Activated gamma-delta T cell (primary cell): ENCODE data around the gene RAB11FIP4.
"Not testable (repeated sequence)": the region's sequence is repeated elsewhere in the genome, so short reads cannot be mapped to it uniquely, and the experiment has no call there.

Source experiments
- DNase-seq: peaks from one replicate; lab custom pipeline; 2025; lab: John Stamatoyannopoulos, UW

Gene RAB11FIP4

DNA sequence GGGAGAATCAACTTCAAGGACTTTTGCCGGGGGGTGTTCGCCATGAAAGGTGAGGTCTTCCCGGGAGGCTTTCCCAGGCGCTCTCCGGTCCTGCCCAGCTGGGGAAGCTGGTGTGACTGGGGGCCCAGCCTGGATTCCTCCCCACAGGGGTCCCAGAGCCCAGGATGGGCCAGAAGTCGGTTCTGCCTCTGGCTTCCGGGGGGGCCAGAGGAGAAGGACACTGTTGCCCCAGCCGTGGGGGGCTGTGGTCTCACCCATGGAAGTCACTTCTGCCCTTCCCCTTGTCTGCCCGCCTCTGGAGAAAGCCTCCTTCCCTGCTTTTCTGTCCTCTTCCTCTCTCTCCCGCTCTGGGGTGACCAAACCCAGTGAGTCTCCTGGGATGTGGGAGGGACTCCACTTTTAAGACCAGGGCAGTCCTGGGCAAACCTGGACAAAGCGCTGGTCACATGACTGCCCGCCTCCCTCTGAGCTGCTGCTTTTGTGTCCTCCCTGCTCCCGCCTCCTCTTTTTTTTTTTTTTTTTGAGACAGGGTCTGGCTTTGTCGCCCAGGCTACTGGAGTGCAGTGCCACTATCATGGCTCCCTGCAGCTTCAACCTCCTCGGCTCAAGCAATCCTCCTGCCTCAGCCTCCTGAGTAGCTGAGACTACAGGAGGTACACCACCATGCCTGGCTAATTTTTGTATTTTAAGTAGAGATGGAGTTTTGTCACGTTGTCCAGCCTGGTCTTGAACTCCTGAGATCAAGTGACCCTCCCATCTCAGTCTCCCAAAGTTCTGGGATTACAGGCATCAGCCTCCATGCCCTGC lies 40.6 kb downstream of the RAB11FIP4 start:
- DNase-seq, result no peak

DNA sequence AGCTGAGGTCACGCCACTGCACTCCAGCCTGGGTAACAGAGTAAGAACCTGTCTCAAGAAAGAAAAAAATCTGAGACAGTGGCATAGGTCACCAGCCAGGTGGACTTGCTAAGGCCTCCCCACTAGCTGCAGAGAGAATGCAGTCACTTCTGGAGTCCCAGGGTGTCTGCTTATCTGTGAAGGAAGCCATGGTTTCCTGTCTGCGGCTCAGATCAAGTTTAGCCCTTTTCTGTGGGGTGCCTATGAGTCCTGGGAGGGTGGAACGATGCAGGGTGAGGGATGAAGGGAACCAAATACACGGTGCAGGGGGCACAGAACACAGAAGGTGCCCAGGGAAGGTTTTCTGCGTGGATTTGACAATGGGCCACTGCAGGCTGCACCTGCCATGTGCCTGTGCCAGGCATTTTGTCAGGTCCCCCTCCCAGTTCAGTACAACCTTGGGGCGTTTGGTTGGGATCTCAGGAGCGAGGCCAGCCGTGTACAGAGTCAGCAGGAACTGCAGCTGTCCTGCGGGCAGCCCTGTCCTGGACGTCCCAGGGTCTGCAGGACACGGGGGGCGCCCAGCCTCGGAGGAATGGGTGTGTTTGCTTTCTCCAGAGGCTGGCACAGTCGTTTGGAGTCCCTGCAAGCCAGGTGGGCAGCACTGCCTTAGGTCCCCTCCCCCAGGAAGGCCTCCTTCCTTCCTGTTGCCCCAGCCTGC lies 41.8 kb downstream of the RAB11FIP4 start:
- no peak for DNase-seq

DNA sequence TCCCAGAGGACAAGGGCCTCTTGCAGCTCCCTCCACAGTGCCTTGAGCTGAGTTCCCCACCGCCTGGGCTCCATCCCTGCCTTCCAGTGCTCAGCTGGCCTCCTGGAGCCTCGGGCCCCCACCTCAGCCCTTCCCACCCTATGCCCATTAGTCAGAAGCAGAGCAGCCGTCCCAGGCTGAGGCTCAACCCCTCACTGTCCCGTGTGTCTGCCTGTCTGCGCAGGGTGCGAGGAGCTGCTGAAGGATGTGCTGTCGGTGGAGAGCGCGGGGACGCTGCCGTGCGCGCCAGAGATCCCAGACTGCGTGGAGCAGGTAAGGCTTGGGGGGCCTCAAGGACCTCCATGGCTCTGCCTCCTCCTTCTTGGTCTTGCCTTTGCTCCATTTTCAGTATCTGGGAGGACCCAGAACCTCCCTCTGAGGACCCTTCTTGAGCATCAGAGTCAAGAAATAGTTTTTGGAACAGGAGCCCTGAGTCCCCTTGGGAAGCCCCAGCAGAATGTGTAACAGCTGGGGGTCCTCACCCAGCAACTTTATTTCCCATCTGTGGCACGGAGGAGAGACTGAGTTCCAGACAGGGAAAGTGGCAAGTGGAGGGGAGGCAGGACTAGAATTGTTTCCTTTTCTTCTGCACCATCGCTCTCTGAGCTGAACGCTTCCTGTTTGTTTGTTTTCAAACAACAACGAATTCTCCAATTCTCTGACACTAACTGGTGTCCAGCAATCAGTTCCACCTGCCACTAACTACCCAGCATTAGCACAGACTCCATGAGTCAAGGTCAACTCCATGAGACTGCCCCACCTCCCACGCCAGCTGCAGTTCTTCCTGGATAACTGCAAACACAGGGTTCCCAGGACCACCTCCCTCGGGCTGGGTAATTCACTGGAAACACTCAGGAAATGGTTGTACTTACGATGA lies 42.6 kb downstream of the RAB11FIP4 start:
- DNase-seq, result no peak

DNA sequence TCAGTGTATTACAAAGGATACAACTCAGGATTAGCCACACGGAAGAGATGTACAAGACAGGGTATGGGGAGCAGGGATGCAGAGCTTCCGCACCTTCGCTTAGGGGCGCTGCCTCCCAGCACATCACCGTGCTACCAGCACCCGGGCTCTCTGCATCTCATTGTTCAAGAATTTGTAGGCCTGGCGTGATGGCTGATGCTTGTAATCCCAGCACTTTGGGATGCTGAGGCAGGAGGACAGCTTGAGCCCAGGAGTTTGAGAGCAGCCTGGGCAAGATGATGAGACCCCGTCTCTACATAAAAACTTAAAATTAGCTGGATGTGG lies 43.2 kb downstream of the RAB11FIP4 start:
- DNase-seq, result no peak

DNA sequence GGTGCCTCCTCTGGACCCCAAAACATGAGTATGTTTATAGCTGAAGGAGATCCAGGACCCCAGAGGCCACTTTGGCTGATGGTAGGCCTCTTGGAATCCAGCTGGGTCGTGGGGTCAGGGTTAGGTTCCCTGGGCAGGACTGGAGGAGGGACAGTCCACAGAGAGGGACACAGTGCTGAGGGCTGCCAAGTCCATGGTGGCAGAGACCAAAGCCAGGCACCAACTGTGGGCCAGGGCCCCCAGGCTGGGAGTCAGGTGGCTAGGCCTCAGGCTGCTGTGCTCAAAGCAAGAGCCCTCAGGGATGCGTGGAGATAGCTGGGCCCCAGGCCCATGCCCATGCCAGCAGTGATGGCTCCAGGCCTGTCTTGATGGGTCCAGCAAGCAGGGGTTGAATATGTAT lies 44.1 kb downstream of the RAB11FIP4 start:
- DNase-seq, result no peak

DNA sequence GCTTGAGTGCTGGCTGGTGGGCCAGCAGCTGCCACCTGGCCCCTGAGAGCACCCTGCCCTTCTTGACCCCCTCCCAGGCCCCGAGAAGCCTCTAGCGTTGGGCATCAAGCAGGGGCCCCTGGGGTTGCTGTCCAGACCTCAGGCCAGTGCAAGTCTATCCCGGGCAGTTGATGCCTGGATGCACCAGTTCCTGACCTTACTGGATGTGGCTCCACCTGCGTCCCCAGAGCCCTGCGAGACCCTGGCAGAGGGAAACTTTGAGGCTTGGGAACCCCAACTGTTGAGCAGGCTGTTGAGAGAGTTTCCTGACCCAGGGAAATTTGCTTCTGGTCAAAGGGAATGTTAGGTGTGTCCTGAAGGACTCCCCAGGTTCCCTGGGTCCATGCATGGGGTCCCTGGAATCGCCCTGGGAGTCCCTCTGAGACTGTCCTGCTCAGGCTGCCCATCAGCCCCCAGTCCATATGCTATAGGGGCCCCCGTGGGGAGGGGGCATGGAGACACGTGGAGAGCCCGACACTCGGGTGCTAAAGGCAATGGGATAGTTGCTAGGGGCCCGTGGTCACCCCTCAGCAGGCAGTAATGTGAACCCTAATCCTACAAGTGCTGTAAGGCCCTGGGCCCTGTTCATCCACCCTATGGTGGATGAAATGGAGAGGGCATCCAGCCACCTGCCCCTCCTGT lies 46.4 kb downstream of the RAB11FIP4 start:
- DNase-seq, result no peak

DNA sequence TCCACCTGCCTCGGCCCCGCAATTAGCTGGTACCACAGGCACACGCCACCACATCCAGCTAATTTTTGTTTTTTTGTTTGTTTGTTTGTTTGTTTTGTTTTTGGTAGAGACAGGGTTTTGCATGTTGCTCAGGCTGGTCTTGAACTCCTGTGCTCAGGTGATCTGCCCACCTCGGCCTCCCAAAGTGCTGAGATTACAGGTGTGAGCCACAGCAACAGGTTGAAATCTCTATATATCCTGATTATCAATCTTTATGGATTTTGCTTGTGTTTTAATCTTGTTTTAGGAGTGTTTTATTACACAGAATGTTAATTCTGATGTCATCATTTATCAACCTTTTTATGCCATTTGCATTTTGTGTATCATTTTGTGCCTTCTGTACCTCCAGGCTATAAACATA lies 48.2 kb downstream of the RAB11FIP4 start:
- no peak for DNase-seq

DNA sequence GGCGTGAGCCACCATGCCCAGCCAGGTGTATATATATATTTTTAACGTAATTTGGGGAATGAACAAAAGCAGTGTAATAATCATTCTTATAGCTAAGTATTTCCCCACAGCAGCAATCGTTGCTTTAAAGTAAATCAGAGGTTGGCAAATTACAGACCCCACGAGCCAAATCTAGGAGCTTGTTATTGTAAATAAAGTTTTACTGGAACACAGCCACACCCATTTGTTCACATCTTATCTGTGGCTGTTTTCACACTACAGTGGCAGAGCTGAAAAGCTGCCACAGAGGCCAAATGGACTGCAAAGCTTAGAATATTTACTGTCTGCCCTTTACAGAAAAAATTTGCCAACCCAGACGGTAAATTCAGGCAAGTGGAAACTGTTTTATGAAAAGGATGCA lies 50.8 kb downstream of the RAB11FIP4 start:
- DNase-seq, result no peak

DNA sequence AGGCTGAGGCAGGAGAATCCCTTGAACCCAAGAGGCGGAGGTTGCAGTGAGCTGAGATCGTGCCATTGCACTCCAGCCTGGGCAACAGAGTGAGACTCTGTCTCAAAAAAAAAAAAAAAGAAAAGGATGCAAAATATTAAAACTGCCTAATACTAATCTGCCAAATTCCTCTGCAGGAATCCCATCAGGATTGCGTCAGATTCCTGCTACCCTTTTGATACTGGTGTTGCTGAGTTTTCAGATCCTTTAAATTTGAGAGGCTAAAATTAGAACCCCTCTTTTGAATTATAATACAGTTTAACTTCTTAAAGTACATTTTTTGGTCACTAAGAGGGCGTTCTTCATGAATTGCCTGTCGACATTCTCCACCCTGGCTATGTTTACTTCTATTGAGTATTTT lies 51.4 kb downstream of the RAB11FIP4 start:
- not testable (repeated sequence) for DNase-seq

DNA sequence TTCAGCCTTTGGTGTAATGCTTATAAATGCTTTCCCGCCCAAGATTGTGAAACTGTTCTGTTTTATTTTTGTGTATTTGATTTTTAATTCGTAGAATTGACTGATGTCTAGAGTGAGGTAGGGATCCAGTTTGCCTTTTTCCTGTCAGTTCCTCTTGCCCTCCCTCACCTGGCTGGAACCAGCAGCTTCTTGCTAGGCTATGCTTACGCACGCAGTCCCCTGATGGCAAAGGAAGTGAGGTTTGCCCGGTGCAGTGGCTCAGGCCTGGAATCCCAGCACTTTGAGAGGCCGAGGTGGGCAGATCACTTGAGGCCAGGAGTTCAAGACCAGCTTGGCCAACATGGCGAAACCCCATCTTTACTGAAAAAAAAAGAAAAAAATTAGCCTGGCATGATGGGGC lies 51.9 kb downstream of the RAB11FIP4 start:
- DNase-seq, result no peak

DNA sequence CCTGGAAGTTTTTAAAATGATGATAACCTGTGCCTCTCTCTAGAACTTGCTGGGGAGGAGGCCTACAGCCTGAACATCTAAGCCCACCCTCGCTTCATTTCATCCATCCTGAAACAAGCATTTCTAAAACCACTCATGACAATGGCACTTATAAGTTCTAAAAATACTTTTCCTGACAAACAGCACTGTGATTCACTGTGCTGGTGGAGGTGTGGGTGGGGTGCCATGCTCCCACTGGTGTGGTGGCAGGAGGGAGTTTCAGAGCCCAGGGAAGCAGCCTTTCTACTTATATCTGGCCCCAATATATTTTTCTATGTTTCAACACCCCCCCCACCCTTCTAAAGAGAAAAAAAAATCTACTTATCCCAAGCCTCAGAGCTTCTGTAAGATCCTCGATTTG lies 52.6 kb downstream of the RAB11FIP4 start:
- no peak for DNase-seq

DNA sequence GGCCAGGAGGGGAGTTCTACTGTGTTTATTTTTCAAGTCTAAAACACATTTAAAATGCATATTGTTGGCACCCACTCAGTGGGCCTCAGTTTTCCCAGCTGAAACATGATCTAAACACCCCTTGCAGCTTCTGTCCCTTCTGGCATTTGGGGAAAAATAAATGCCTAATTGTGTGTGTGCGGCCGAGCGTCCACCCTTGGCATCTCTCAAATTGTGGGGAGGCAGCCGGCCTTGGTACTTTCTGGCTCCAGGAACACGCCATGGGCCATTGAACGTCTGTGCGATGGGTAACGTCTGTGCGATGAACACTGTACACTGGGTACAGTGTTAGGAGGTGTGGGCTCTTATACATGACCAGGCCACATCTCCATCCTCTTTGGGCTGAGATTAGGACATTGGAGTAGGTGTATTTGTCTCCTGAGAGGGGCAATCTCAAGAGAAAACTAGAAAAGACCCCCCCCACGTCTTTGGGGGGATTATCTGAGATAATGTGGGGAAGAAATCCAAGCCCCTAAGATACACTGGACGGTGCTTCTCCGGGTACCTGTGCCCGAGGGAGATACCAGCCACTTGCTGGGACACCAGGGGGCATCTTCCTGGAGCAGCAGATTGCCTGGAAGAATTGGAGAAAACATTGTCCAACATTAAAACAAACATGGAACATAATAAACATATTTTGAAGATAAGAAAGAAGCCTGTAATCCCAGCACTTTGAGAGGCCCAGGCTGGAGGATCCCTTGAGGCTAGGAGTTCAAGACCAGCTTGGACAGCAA lies 54.9 kb downstream of the RAB11FIP4 start:
- DNase-seq, result no peak

DNA sequence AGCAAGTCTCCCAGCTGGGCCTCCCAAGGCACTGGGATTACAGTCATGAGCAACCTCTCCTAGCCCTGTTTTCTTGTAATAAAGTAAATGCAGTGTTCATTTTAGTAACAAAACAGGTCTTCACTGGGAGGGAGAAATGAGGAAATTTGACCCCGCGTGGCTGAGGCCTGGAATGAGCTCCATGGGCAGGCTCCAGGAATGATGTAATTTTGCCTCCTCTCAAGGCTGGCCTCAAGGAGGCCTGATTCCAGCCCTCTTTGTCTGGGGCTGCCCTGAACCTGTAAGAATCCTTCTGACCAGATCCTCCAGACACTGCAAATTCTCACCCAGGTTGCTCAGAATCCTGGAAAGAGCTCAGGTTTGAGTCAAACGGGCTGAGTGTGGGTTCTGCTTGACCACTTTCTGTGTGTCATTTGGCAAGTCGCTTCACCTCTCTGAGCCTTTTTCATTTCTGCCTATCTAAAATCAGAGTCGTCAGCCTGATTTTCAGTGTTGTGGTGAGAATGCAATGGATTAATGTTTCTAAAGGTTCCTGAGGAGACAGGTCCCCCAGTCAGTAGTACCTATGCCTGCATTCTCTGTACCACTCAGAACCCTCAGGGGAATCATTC lies 57.1 kb downstream of the RAB11FIP4 start:
- DNase-seq, result no peak

DNA sequence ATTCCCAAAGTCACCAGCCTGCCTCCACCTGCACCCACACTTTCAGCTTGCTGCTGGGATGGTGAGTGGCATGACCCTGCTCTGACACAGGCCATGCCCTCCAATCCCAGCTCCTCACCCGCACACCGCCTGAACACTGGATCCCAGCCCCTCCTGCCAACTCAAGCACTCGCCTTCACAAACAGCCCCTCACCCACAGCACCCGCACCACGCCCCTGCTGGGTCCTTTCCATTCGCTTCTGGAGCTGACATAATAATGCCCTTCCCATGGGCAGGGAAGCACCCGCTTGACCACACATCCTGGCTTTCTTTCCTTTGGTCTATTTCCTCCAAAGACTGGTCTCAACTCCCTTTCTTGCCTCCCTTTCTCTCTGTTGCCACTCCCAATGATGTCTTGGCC lies 57.6 kb downstream of the RAB11FIP4 start:
- no peak for DNase-seq

DNA sequence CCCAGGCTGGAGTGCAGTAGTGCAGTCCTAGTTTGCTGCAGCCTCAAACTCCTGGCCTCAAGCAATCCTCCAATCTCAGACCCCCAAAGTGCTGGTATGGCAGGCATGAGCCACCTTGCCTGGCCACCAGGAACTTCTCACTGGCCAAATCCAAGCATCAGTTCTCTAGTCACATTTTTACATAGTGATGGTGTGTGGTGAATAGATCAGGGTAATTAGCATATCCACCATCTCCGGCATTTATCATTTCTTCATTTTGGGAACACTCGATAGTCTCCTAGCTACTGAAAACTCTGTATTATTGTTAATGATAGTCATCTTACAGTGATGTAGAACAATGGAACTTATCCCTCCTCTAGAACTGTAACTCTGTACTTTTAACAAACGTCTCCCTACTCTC lies 58.3 kb downstream of the RAB11FIP4 start:
- no peak for DNase-seq

DNA sequence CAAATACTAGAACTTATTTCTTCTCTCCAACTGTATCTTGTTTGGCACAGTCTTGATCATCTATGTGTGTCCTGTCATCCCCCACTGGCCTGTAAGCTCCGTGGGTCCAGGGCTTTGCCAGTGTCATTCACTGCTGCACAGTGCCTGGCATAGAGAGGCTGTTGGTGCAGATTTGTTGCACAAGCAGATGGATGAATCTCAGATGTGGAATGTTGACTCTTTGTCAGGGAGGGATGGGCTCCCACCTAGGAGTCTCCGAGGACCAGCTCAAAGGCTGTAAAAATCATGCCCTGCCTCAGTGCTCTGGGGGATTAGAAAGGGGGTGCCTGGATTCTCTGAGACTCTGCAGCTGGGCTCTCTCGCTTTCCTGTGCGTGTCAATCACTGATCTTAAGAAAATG lies 60.6 kb downstream of the RAB11FIP4 start:
- no peak for DNase-seq

DNA sequence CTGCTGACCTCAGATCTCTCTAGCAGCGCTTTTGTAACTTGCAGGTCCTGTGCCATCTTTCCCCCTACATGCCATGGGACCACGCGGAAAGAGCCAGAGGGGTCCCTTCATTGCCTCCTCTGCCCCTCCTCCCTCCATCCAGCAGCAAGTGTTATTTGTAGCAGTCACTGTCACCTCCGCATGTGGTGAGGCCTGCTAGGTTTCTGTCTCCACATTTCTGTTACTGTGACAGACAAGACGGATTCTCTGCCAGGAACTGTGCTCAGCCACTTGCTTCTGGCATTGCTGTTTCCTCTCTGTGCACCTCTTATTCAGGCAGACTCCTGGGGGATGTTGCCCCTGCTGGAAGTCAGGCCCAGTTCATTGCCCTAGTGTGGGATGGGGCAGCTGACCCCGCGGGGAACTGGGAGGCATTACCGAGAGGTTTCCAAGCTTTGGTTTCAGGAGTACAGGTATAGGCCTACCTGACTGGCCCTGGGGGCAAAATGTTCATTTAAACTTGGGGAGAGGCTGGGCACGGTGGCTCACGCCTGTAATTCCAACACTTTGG lies 61.2 kb downstream of the RAB11FIP4 start:
- no peak for DNase-seq

DNA sequence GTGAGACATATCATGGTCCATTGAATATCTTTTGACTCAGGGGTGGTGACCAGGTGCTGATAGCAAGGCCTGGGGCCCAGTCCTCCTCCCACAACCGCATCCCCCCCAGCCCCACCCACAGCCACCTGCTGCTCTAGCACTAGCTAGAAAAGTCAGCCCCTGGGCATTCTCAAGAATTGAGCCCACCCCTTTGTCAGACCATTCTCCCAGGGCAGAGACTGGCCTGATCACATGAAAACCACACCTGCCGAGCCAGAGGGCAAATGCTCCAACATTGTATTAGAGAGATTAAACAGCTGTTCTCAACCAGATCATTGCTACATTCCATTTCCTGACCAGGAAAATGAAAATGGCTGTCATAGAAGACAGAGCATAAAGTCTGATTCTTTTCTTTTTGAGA lies 62.4 kb downstream of the RAB11FIP4 start:
- DNase-seq, result no peak

DNA sequence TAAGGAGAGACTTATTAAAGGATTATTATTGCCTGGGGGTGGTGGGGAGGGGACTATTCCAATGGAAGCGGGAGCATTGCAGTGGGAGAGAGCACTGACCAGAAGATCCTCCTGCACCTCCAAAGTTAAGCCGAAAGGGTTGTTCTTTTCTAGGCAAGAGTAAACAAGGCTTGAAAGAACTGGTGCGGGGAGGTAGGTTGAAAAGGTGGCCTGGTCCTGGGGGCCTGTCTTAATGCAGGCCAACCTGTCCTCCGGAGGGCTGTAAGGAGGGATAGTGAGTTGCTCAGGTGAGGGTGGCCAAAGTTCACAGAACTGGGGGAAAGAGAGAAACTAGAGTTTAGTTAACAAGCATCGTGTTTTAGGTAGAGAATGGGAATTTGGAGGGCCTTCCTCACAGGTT lies 65.3 kb downstream of the RAB11FIP4 start:
- no peak for DNase-seq

DNA sequence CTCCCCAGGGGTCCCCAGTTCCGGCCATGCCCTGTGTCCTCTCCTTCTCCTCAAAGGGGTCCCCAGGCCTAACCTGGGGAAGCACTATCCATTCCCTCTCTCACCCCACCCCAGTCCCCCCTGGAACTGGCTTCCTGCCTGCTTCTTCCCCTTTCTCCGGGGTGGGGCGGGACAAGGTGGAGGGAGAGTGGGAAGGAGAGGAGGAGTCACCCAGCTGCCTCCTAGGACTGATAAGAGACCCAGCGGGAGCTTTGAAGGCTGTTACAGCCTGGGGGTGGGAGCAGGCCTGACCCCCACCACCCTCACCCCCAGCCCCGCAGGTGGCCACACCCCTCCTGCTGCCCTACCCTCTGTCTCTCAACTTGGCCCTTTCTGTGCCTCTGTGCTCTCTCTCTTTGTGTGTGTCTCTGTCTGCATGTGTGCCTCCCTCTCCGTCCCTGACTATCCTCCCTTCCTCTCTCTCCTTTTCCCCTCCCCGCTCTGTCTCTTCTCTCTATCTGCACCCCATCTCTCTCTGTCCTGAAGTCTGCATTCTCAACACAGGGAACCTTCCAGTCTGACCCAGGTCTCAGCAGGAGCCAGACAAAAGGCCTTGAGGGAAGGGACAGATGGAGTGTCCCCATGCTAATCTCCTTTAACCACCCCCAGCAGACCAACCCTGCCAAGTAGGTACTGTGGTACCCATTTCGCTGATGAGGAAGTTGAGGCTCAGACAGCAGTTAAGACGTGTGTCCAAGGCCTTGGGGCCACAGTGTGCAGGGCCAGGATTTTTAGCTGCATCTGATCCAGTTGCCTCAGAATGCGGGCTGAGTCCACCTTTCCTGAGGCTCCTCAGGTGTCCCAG lies 66.1 kb downstream of the RAB11FIP4 start:
- DNase-seq, result no peak
